ENCODE measurements around the gene PMP22. TPM values are rescaled to one million over a fixed set of nuclear protein-coding genes. Genes with fewer than 3 reads are reported as not detected.

The PMP22 gene
- total RNA-seq, 4 donors from 2014 or later: 104 to 246 (median 155) TPM

DNA sequence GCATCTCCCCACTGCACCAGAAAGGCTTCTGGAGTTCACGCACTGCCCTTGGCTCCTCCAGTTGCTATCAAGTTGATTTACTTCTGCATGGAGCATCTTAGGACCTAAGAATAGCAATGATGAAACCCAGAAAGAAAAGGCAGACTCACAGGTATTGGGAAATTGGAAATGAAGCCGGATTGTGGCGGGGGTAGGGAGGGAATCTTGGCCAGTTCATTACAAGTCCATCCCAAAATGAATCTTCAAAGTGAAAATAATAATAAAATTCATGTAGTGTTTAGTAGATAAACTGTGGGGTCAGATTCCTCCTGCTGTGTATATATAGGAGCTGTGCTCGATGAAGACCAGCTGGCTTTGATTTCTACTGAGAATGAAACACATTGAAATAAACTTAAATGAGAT lies 42.6 kb upstream of the PMP22 start:
- no peak overlapping the region for H3K4me3 ChIP-seq
- peak; percentile 78 to 90 for DNase-seq
- no peaks in the 10 kb centered on the region for H3K9me3 ChIP-seq
- intact Hi-C loops (cut with DNase I; ENCODE audit: low total_unique reads): no loop called here
- no peaks in the 10 kb centered on the region for H3K27me3 ChIP-seq
- H3K36me3 ChIP-seq: no peaks in the 10 kb centered on the region
- peaks cover 0 to 10% of the 10 kb centered on the region in 2 donors for H3K4me1 ChIP-seq
- peak overlapping the region; percentile 66 to 74 for H3K27ac ChIP-seq
- TF ChIP-seq POLR2A (IDR thresholded peaks at IDR 0.05): no peak
- TF ChIP-seq, protein P1, sequence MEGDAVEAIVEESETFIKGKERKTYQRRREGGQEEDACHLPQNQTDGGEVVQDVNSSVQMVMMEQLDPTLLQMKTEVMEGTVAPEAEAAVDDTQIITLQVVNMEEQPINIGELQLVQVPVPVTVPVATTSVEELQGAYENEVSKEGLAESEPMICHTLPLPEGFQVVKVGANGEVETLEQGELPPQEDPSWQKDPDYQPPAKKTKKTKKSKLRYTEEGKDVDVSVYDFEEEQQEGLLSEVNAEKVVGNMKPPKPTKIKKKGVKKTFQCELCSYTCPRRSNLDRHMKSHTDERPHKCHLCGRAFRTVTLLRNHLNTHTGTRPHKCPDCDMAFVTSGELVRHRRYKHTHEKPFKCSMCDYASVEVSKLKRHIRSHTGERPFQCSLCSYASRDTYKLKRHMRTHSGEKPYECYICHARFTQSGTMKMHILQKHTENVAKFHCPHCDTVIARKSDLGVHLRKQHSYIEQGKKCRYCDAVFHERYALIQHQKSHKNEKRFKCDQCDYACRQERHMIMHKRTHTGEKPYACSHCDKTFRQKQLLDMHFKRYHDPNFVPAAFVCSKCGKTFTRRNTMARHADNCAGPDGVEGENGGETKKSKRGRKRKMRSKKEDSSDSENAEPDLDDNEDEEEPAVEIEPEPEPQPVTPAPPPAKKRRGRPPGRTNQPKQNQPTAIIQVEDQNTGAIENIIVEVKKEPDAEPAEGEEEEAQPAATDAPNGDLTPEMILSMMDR (IDR thresholded peaks at IDR 0.05): peak in 1 of 4 experiments; percentile 3

DNA sequence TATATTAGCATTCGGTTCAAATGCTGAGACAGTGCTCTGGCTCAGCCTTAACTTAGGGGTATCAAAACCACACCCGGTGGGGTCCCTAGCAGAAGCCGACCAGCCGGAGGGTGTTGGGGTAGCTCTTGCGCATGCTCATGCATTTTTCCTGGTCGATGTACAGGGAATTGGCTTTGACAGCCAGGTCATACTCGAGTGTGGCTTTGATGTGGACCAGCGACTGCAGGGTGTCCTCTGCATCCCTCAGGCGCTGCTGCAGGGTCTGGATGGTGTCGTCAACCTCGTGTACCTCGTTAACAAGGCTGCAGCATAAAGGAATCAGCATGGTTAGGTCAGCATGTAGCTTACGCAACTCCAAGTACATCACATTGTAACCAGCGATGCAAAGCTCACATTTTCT lies 38.7 kb upstream of the PMP22 start:
- Histone ChIP-seq H3K27ac (no peak overlapping the region), H3K4me3 (no peak overlapping the region), H3K9me3 (no peaks in the 10 kb centered on the region), H3K36me3 (no peaks in the 10 kb centered on the region), H3K4me1 (peaks cover 0 to 10% of the 10 kb centered on the region in 2 donors), H3K27me3 (no peaks in the 10 kb centered on the region)
- intact Hi-C loops (cut with DNase I; ENCODE audit: low total_unique reads): no loop called here
- no peak for DNase-seq
- TF ChIP-seq POLR2A (IDR thresholded peaks at IDR 0.05): no peak
- TF ChIP-seq, protein P1 (IDR thresholded peaks at IDR 0.05): no peak

DNA sequence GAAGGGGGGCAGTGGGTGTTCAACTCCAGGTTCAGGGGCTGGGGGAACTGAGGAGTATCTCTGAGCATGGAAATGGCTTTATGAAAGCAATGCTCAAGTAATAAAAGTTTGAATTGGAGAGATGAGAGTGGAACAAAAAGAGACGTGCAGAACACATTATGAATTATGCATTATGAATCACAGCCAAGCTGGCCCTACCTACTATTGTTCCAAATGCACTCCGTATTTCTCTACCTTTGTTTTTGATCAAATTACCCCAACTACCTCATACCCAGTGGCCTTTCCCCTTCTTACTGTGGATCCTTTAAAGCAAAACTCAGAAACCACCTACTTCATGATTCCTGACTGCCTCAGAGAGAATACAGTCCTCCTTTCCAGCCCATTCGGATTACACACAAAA lies 38.1 kb upstream of the PMP22 start:
- Histone ChIP-seq H3K27me3 (no peaks in the 10 kb centered on the region), H3K27ac (no peak overlapping the region), H3K9me3 (no peaks in the 10 kb centered on the region), H3K4me3 (no peak overlapping the region), H3K4me1 (peaks cover 0 to 10% of the 10 kb centered on the region in 2 donors), H3K36me3 (no peaks in the 10 kb centered on the region)
- TF ChIP-seq, protein P1 (IDR thresholded peaks at IDR 0.05): no peak
- no peak for TF ChIP-seq POLR2A (IDR thresholded peaks at IDR 0.05)
- intact Hi-C loops (cut with DNase I; ENCODE audit: low total_unique reads): no loop called here
- no peak for DNase-seq

DNA sequence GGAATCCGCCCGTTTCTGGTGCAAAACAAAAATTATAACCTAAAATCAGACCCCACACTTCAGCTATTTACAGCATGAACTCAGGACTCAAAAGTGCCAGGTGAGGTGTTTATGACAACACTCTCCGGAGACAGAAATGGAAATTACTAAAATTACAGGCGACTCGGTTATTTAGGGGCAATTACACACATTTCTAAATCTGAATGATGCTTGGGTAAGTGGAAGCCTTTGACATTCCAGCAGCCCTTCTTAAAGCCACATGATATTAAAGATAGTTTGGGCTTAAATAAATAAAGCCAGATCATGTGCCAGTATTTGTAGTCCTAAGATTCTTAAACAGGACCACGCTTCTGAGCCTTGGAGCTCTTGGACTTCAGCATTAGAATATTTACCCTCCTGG lies 36.7 kb upstream of the PMP22 start:
- Histone ChIP-seq H3K4me3 (no peak overlapping the region), H3K27me3 (no peaks in the 10 kb centered on the region), H3K9me3 (no peaks in the 10 kb centered on the region), H3K36me3 (no peaks in the 10 kb centered on the region), H3K4me1 (peaks cover 0 to 4% of the 10 kb centered on the region in 2 donors), H3K27ac (no peak overlapping the region)
- intact Hi-C loops (cut with DNase I; ENCODE audit: low total_unique reads): no loop called here
- TF ChIP-seq POLR2A (IDR thresholded peaks at IDR 0.05): no peak
- TF ChIP-seq, protein P1 (IDR thresholded peaks at IDR 0.05): no peak
- no peak for DNase-seq

DNA sequence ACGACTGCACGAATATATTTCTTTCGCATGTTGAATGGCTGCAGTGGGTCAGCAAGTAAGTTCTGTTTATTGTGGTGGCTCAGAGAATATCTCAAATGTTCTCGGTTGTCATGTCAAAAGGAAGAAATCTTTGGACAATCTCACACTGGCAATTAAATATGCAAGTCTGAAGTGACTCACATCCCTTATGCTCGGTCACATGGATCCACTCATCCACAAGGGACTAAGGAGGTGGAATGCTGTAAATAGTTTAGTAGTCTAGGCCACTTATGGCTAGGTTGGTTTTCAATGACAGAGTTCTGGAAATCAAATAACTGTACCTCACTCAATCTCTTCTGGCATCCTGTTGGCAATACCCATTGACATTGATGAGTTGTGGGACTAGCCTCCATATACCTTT lies 33.0 kb upstream of the PMP22 start:
- H3K36me3 ChIP-seq: no peaks in the 10 kb centered on the region
- DNase-seq: no peak
- intact Hi-C loops (cut with DNase I; ENCODE audit: low total_unique reads): no loop called here
- H3K4me3 ChIP-seq: no peak overlapping the region
- no peak overlapping the region for H3K27ac ChIP-seq
- H3K27me3 ChIP-seq: no peaks in the 10 kb centered on the region
- H3K4me1 ChIP-seq: no peaks in the 10 kb centered on the region
- TF ChIP-seq, protein P1 (IDR thresholded peaks at IDR 0.05): no peak
- no peak for TF ChIP-seq POLR2A (IDR thresholded peaks at IDR 0.05)
- no peaks in the 10 kb centered on the region for H3K9me3 ChIP-seq

Measured in uterus (tissue), 4 donors.